GM12892 (cell line): ENCODE measurements around the gene GPRC5C.

Experiments used
- POLR2A ChIP-seq: IDR thresholded peaks from 2 replicates; pipeline ENCODE4 v1.6.1; 2011; ENCODE audit warnings: low read depth, low read length, control low read depth
- POLR2AphosphoS5 ChIP-seq: IDR thresholded peaks from 2 replicates; pipeline ENCODE4 v1.6.1; 2011; ENCODE audit warnings: low read depth, low read length, control low read depth

GRCh38 chr17:74386386-74386785, 45.5 kb upstream of the GPRC5C start:
- TF ChIP-seq POLR2A = no peak
- TF ChIP-seq POLR2AphosphoS5 = no peak
